ENCODE data around the gene AGT.

DNA sequence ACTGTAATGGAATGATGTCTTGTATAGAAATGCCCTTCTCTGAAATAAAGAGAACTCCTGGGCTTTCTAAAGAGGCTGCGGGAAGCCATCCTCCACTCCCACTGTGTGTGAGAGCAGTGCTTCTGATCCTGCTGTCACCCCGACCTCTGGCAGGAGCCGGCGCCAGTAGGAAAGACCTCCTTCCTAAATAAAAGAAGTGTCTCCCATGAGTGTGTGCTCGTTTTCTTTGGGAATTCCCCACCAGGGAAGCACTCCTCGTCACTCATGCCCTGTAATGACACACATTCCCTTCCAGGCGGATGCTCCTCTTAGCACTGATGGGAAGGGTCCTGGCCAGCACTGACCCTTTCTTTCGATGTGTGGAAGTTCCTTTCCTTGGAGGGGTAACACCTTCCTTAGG lies 20.1 kb downstream of the AGT start:
- TF ChIP-seq SUZ12 (IDR thresholded peaks at IDR 0.05) (no peak), SP1 (IDR thresholded peaks at IDR 0.05) (no peak), TARDBP (IDR thresholded peaks at IDR 0.05) (no peak), BHLHE40 (IDR thresholded peaks at IDR 0.05; ENCODE audit: borderline replicate concordance) (no peak), NFRKB (IDR thresholded peaks at IDR 0.05) (no peak), FOXA1 (IDR thresholded peaks at IDR 0.05) (no peak), L3MBTL2 (conservative IDR thresholded peaks at IDR 0.05) (no peak), ARNT (IDR thresholded peaks at IDR 0.05) (no peak), ZNF384 (IDR thresholded peaks at IDR 0.05) (no peak), HDGF (IDR thresholded peaks at IDR 0.05; ENCODE audit: borderline replicate concordance) (no peak), FOXK2 (IDR thresholded peaks at IDR 0.05) (no peak)
- TF ChIP-seq, protein P1, sequence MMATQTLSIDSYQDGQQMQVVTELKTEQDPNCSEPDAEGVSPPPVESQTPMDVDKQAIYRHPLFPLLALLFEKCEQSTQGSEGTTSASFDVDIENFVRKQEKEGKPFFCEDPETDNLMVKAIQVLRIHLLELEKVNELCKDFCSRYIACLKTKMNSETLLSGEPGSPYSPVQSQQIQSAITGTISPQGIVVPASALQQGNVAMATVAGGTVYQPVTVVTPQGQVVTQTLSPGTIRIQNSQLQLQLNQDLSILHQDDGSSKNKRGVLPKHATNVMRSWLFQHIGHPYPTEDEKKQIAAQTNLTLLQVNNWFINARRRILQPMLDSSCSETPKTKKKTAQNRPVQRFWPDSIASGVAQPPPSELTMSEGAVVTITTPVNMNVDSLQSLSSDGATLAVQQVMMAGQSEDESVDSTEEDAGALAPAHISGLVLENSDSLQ (IDR thresholded peaks at IDR 0.05): no peak

All from HEK293T (cell line).